ENCODE results near the gene NRP1. TPM values are rescaled to one million over a fixed set of nuclear protein-coding genes. Genes with fewer than 3 reads are reported as not detected.

The NRP1 gene
- polyA plus RNA-seq, 1 of the 3 experiments (the other 2 are of a cell fraction) = 129 TPM

DNA sequence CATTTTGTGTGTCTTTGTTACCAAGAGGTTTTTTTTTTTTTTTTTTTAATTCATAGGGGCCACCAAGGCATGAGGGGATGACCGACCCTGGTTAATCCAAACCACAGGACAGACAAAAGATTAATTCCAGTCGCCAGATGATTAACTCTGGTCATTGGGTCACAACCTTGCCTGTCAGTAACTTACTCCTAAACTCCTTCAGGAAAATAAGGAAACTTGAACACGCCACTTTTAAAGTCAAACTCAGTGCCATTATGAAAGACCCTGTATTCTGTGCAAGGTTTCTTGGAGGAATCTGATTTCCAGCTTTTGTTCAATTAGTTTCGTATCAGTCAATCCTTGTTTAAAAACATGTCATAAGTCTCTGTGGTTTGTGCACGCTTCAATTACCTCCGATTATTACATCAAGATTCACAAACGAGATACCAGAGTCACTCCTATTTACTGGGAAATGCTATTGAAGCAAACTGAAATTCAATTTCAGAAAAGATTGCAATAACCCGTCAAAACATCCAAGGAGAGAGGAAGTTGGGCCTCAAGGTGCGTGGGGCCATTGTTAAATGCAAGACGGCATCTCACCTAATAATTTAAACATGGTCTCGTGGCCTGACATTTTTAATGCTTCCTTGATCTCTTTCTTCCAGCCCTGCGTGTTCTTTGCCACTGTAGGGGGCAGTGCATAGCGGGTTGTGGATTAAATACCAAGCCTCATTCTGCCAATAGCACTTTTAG lies 44.0 kb downstream of the NRP1 start:
- Histone ChIP-seq H3K4me2 (peak overlapping the region; percentile 26; the same call in 1 of the 2 replicates), H3K4me3 (ENCODE audit: low read depth in 2 of 2, low read length in 1 of 2) (no peak overlapping the region)

DNA sequence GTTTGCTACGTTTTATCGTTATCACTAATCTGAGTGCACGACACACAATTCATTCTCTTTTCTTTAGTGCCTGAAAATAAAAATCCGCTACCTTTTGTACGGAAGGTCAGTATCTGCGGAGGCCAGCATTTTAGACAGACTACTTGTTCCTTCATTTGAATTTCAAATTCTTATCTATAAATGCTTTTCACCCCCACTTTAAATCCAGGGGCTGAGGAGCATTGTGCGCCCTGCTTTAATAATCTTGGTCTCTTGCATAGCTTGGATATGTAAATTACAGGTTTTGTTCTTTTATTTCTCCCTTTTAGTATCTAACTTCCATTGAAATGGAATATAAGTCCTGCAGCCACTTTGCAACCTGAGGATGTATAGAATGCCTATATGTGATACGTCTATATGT lies 44.7 kb downstream of the NRP1 start:
- H3K9ac ChIP-seq = no peak overlapping the region
- H3K4me3 ChIP-seq (ENCODE audit: low read depth in 2 of 2, low read length in 1 of 2) = no peak overlapping the region
- ChIA-PET POLR2A (no interaction called here), CTCF (interaction anchor here (0.5 kb wide), 1 partner anchor 145 kb away, joined by 3 read pairs; no protein-coding TSS in a partner anchor)
- H3K9me2 ChIP-seq = no peaks in the 10 kb centered on the region
- H3K27me3 ChIP-seq (ENCODE audit: insufficient read depth) = no peaks in the 10 kb centered on the region
- peaks cover 6 to 31% of the 10 kb centered on the region in 2 experiments for H3K4me1 ChIP-seq (ENCODE audit: control insufficient read depth in 1 of 2, insufficient read depth in 2 of 2, low read depth in 1 of 2, low read length in 1 of 2)
- peaks cover 100% of the 10 kb centered on the region for H3K79me2 ChIP-seq (ENCODE audit: insufficient read depth)
- H3F3A ChIP-seq (replicated peaks; ENCODE audit: insufficient read depth) = peaks cover 36% of the 10 kb centered on the region
- peaks cover 4 to 39% of the 10 kb centered on the region in 2 experiments for H3K36me3 ChIP-seq (replicated peaks in 1 of 2; ENCODE audit: control insufficient read depth in 1 of 2, insufficient read depth in 2 of 2, low read length in 1 of 2)
- 98% methylated on average over 8 of the region's 8 CpGs for WGBS (ENCODE audit: low lambda C conversion rate)
- no peak overlapping the region for H3K27ac ChIP-seq (ENCODE audit: low read depth in 2 of 2, low read length in 1 of 2)
- H3K9me3 ChIP-seq = no peaks in the 10 kb centered on the region
- DNase-seq = no peak
- no peak overlapping the region for H2AFZ ChIP-seq (ENCODE audit: low read depth)
- no peak overlapping the region for H3K4me2 ChIP-seq
- H4K20me1 ChIP-seq (ENCODE audit: insufficient read depth) = peaks cover 86% of the 10 kb centered on the region
- no peak for TF ChIP-seq ELF1 (IDR thresholded peaks at IDR 0.05)
- TF ChIP-seq GATA2 (CRISPR knock-in tag; IDR thresholded peaks at IDR 0.05) = no peak
- TF ChIP-seq, protein P1, sequence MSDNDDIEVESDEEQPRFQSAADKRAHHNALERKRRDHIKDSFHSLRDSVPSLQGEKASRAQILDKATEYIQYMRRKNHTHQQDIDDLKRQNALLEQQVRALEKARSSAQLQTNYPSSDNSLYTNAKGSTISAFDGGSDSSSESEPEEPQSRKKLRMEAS (IDR thresholded peaks at IDR 0.05; ENCODE audit: low read depth) = no peak
- TF ChIP-seq NFIC (IDR thresholded peaks at IDR 0.05; ENCODE audit: borderline replicate concordance) = no peak
- no peak for TF ChIP-seq RXRA (IDR thresholded peaks at IDR 0.05; ENCODE audit: borderline replicate concordance, low read depth)
- TF ChIP-seq CHD2 (IDR thresholded peaks at IDR 0.05; ENCODE audit: low read length, partially characterized antibody) = no peak
- TF ChIP-seq FOXJ3 (CRISPR knock-in tag; IDR thresholded peaks at IDR 0.05) = no peak
- TF ChIP-seq, protein P2, sequence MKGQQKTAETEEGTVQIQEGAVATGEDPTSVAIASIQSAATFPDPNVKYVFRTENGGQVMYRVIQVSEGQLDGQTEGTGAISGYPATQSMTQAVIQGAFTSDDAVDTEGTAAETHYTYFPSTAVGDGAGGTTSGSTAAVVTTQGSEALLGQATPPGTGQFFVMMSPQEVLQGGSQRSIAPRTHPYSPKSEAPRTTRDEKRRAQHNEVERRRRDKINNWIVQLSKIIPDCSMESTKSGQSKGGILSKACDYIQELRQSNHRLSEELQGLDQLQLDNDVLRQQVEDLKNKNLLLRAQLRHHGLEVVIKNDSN (IDR thresholded peaks at IDR 0.05; ENCODE audit: borderline replicate concordance, low read depth) = no peak
- TF ChIP-seq, protein P3, sequence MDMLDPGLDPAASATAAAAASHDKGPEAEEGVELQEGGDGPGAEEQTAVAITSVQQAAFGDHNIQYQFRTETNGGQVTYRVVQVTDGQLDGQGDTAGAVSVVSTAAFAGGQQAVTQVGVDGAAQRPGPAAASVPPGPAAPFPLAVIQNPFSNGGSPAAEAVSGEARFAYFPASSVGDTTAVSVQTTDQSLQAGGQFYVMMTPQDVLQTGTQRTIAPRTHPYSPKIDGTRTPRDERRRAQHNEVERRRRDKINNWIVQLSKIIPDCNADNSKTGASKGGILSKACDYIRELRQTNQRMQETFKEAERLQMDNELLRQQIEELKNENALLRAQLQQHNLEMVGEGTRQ (IDR thresholded peaks at IDR 0.05; ENCODE audit: borderline replicate concordance, low read depth, low read length) = no peak
- TF ChIP-seq, protein P4, sequence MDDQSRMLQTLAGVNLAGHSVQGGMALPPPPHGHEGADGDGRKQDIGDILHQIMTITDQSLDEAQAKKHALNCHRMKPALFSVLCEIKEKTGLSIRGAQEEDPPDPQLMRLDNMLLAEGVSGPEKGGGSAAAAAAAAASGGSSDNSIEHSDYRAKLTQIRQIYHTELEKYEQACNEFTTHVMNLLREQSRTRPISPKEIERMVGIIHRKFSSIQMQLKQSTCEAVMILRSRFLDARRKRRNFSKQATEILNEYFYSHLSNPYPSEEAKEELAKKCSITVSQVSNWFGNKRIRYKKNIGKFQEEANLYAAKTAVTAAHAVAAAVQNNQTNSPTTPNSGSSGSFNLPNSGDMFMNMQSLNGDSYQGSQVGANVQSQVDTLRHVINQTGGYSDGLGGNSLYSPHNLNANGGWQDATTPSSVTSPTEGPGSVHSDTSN (IDR thresholded peaks at IDR 0.05) = no peak
- TF ChIP-seq, protein P5, sequence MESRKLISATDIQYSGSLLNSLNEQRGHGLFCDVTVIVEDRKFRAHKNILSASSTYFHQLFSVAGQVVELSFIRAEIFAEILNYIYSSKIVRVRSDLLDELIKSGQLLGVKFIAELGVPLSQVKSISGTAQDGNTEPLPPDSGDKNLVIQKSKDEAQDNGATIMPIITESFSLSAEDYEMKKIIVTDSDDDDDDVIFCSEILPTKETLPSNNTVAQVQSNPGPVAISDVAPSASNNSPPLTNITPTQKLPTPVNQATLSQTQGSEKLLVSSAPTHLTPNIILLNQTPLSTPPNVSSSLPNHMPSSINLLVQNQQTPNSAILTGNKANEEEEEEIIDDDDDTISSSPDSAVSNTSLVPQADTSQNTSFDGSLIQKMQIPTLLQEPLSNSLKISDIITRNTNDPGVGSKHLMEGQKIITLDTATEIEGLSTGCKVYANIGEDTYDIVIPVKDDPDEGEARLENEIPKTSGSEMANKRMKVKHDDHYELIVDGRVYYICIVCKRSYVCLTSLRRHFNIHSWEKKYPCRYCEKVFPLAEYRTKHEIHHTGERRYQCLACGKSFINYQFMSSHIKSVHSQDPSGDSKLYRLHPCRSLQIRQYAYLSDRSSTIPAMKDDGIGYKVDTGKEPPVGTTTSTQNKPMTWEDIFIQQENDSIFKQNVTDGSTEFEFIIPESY (IDR thresholded peaks at IDR 0.05; ENCODE audit: borderline replicate concordance, low read depth) = no peak
- TF ChIP-seq MXI1 (IDR thresholded peaks at IDR 0.05; ENCODE audit: low read depth, low read length) = no peak

More for the DNA sequence above, 44.0 kb downstream of the NRP1 start:
- ChIA-PET POLR2A (no interaction called here), CTCF (interaction anchor here (0.5 to 1.0 kb wide), 3 partner anchors 9 to 953 kb away, joined by 3 read pairs; no protein-coding TSS in a partner anchor)
- no peak for DNase-seq
- Histone ChIP-seq H3K4me1 (ENCODE audit: control insufficient read depth in 1 of 2, insufficient read depth in 2 of 2, low read depth in 1 of 2, low read length in 1 of 2) (peaks cover 6 to 29% of the 10 kb centered on the region in 2 experiments), H3K9ac (peak overlapping the region; percentile 9; the same call in 1 of the 2 replicates), H3K9me3 (no peaks in the 10 kb centered on the region), H3K79me2 (ENCODE audit: insufficient read depth) (peaks cover 100% of the 10 kb centered on the region), H3K27ac (ENCODE audit: low read depth in 2 of 2, low read length in 1 of 2) (peak overlapping the region; percentile 77 to 92; a peak in 3 of 4 replicates), H3K27me3 (ENCODE audit: insufficient read depth) (no peaks in the 10 kb centered on the region), H2AFZ (ENCODE audit: low read depth) (no peak overlapping the region), H3F3A (replicated peaks; ENCODE audit: insufficient read depth) (peaks cover 41% of the 10 kb centered on the region), H3K36me3 (replicated peaks in 1 of 2; ENCODE audit: control insufficient read depth in 1 of 2, insufficient read depth in 2 of 2, low read length in 1 of 2) (peaks cover 5 to 44% of the 10 kb centered on the region in 2 experiments), H4K20me1 (ENCODE audit: insufficient read depth) (peaks cover 85% of the 10 kb centered on the region), H3K9me2 (no peaks in the 10 kb centered on the region)
- WGBS (ENCODE audit: low lambda C conversion rate) = 78% methylated on average over 13 of the region's 13 CpGs
- TF ChIP-seq, protein P6, sequence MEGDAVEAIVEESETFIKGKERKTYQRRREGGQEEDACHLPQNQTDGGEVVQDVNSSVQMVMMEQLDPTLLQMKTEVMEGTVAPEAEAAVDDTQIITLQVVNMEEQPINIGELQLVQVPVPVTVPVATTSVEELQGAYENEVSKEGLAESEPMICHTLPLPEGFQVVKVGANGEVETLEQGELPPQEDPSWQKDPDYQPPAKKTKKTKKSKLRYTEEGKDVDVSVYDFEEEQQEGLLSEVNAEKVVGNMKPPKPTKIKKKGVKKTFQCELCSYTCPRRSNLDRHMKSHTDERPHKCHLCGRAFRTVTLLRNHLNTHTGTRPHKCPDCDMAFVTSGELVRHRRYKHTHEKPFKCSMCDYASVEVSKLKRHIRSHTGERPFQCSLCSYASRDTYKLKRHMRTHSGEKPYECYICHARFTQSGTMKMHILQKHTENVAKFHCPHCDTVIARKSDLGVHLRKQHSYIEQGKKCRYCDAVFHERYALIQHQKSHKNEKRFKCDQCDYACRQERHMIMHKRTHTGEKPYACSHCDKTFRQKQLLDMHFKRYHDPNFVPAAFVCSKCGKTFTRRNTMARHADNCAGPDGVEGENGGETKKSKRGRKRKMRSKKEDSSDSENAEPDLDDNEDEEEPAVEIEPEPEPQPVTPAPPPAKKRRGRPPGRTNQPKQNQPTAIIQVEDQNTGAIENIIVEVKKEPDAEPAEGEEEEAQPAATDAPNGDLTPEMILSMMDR (IDR thresholded peaks at IDR 0.05) = peak; percentile 41
- TF ChIP-seq FOXM1 (IDR thresholded peaks at IDR 0.05; ENCODE audit: low read depth) = no peak

Measured in SK-N-SH (cell line).